Measurements from ENCODE around the gene CD55. TPM values are rescaled to one million over a fixed set of nuclear protein-coding genes. Genes with fewer than 3 reads are reported as not detected.

CD55 gene
- total RNA-seq, 2 donors from 2014 or later = 22.8 to 30.2 TPM

Other genes starting within 250 kb of the CD55 start
- gene C4BPB, start 232.8 kb upstream of the CD55 start, total RNA-seq = under 1 TPM in 1 of 2 donors, not detected in 1; 0.23 TPM
- not detected for gene C4BPA, start 217.4 kb upstream of the CD55 start, total RNA-seq
- gene CR2, start 132.7 kb downstream of the CD55 start, total RNA-seq = under 1 TPM in 1 of 2 donors, not detected in 1; 0.51 TPM
- 1 to 10 TPM in 1 of 2 donors, under 1 TPM in 1; 0.14 to 3.8 TPM for gene CR1, start 174.5 kb downstream of the CD55 start, total RNA-seq

All from prostate gland (tissue), 2 donors.